GM12878 (cell line): ENCODE data around the gene STAT5A. TPM values are rescaled to one million over a fixed set of nuclear protein-coding genes. Genes with fewer than 3 reads are reported as not detected.

Experiments used
- ATAC-seq: fragments of 200-7000 bp; cut with Tn5 transposase; 3 replicates; pipeline ENCODE4 v1.9.1; 2020; ENCODE audit warnings: mild to moderate bottlenecking, moderate library complexity
- BruUV-seq: library from RNA; stranded (reverse); fragments of 400-500 nt; replicated peaks from 2 replicates; lab custom pipeline; 2021; lab: Mats Ljungman, UMichigan
- CTCF ChIA-PET: fragments of 300-600 bp; sonication (Branson Sonifier 250); formaldehyde crosslinking; extraction: SDS; loops from one replicate; lab custom pipeline; 2021; ENCODE audit warnings: inconsistent platforms; lab: Yijun Ruan, JAX
- POLR2A ChIA-PET: fragments of 350-600 bp; formaldehyde crosslinking; extraction: SDS; loops from one replicate; lab custom pipeline; 2021; ENCODE audit warnings: inconsistent platforms; lab: Charles Lee
- RAD21 ChIA-PET: fragments of 300-600 bp; sonication (Branson Sonifier 250); formaldehyde crosslinking; loops from one replicate; lab custom pipeline; 2023; ENCODE audit warnings: antibody characterized with exemption; ENCODE audit not compliant: unreplicated experiment; lab: Charles Lee
- SMC1A ChIA-PET: fragments of 300-600 bp; sonication (Branson Sonifier 250); formaldehyde crosslinking; loops from one replicate; lab custom pipeline; 2023; ENCODE audit not compliant: unreplicated experiment, uncharacterized antibody; lab: Charles Lee
- DNase-seq: peaks from one replicate; pipeline ENCODE4 v3.0.0-alpha.2; 2011; ENCODE audit warnings: low read depth, low spot score
- FAIRE-seq: peaks from 3 replicates; lab custom pipeline; 2011; peaks lifted over from hg19 to GRCh38; lab: Jason Lieb, UNC
- H2AFZ ChIP-seq: 2 replicates; pipeline ENCODE4 v1.6.0; 2011; ENCODE audit warnings: low read depth, low read length, control low read depth; ENCODE audit not compliant: control insufficient read depth
- H3K27ac ChIP-seq: 2 replicates; pipeline ENCODE4 v1.5.1; 2011; ENCODE audit warnings: control low read depth; ENCODE audit not compliant: control insufficient read depth, insufficient read depth
- H3K27me3 ChIP-seq, 2 experiments: replicated peaks in 1 of 2; 2 replicates each; pipeline versions ENCODE4 v1.6.0 to v1.6.1; 2011; ENCODE audit warnings: low read length in 1 of 2; ENCODE audit not compliant: control insufficient read depth in 2 of 2, insufficient read depth in 2 of 2
- H3K36me3 ChIP-seq, 2 experiments: 2 replicates each; pipeline ENCODE4 v1.5.1; 2011; ENCODE audit warnings: low read length in 1 of 2; ENCODE audit not compliant: control insufficient read depth in 2 of 2, insufficient read depth in 2 of 2
- H3K4me1 ChIP-seq: 2 replicates; pipeline ENCODE4 v1.6.1; 2011; ENCODE audit warnings: mild to moderate bottlenecking, low read length, moderate library complexity, mixed read lengths; ENCODE audit not compliant: control insufficient read depth, insufficient read depth
- H3K4me2 ChIP-seq: 2 replicates; pipeline ENCODE4 v1.6.0; 2011; ENCODE audit warnings: control low read depth; ENCODE audit not compliant: control insufficient read depth, insufficient read depth
- H3K4me3 ChIP-seq: fragments of 200-600 bp; sonication (generic); 2 replicates; pipeline ENCODE4 v1.5.1; 2016
- H3K79me2 ChIP-seq: 2 replicates; pipeline ENCODE4 v1.6.0; 2011; ENCODE audit warnings: low read length; ENCODE audit not compliant: control insufficient read depth, insufficient read depth
- H3K9ac ChIP-seq: 2 replicates; pipeline ENCODE4 v1.8.0; 2011; ENCODE audit warnings: low read length, control low read depth, mixed read lengths; ENCODE audit not compliant: control insufficient read depth, insufficient read depth
- H3K9me3 ChIP-seq: replicated peaks from 3 replicates; pipeline ENCODE4 v1.5.1; 2011; ENCODE audit warnings: mild to moderate bottlenecking, low read length; ENCODE audit not compliant: control insufficient read depth, insufficient read depth
- H4K20me1 ChIP-seq: 2 replicates; pipeline ENCODE4 v1.6.0; 2011; ENCODE audit not compliant: control insufficient read depth, insufficient read depth
- BCL3 ChIP-seq: IDR thresholded peaks from 2 replicates; pipeline ENCODE4 v1.6.1; 2011; ENCODE audit warnings: borderline replicate concordance, low read depth, mild to moderate bottlenecking, moderate library complexity, low read length; ENCODE audit not compliant: insufficient read depth, poor library complexity, severe bottlenecking
- BCLAF1 ChIP-seq: fragments of 450-650 bp; IDR thresholded peaks from 2 replicates; pipeline ENCODE4 v1.6.1; 2017; ENCODE audit warnings: antibody characterized with exemption, mild to moderate bottlenecking, moderate library complexity
- ETV6 ChIP-seq, 2 experiments: fragments of 450-650 bp in 1 of 2; IDR thresholded peaks in 1 of 2; conservative IDR thresholded peaks in 1 of 2; 2 replicates each; pipeline ENCODE4 v1.6.1; 2014; ENCODE audit warnings: antibody characterized with exemption in 1 of 2, borderline replicate concordance in 1 of 2, low read depth in 1 of 2, mild to moderate bottlenecking in 1 of 2, moderate library complexity in 1 of 2
- HDAC2 ChIP-seq: fragments of 200-600 bp; sonication (generic); IDR thresholded peaks from 2 replicates; pipeline ENCODE4 v1.6.1; 2017
- IRF3 ChIP-seq: fragments of 450-650 bp; IDR thresholded peaks from 2 replicates; pipeline ENCODE4 v1.6.1; 2014; ENCODE audit warnings: mild to moderate bottlenecking
- KDM1A ChIP-seq: fragments of 200-600 bp; sonication (generic); IDR thresholded peaks from 2 replicates; pipeline ENCODE4 v1.6.1; 2016; ENCODE audit warnings: borderline replicate concordance
- POU2F2 ChIP-seq: IDR thresholded peaks from 3 replicates; pipeline ENCODE4 v1.6.1; 2011; ENCODE audit warnings: low read depth, mild to moderate bottlenecking, low read length, borderline replicate concordance
- TCF7 ChIP-seq: IDR thresholded peaks from 2 replicates; pipeline ENCODE4 v1.6.1; 2014; ENCODE audit warnings: antibody characterized with exemption, borderline replicate concordance
- ZNF622 ChIP-seq: fragments of 450-650 bp; IDR thresholded peaks from 2 replicates; pipeline ENCODE4 v1.6.1; 2017; ENCODE audit warnings: mild to moderate bottlenecking, inconsistent platforms
- WGBS: methylation state at CpG from one replicate; pipeline ENCODE4 v1.1.6; 2016; ENCODE audit warnings: low lambda C conversion rate; ENCODE audit not compliant: insufficient replicate concordance, insufficient coverage; ENCODE audit errors: missing lambda C conversion rate; 5-methylcytosine and 5-hydroxymethylcytosine counted together
- in situ Hi-C: fragments of 300-500 bp; cut with MboI; formaldehyde crosslinking; loops from 9 replicates; pipeline ENCODE4 v1.14.3; 2018; ENCODE audit warnings: mixed read lengths
- intact Hi-C: fragments of 100-400 bp; cut with micrococcal nuclease; formaldehyde crosslinking; loops from one replicate; pipeline ENCODE4 v1.14.2; 2022; ENCODE audit not compliant: unreplicated experiment
- polyA plus RNA-seq, 11 experiments: library from polyadenylated mRNA; depleted of rRNA in 4 of 11; unstranded in 6 of 11; stranded (reverse) in 5 of 11; fragments of >200 nt; fragmentation: Nextera tagmentation in 4 of 11; fragmentation: Illumina TruSeq in 1 of 11; extraction: Ambion mirVana in 4 of 11; extraction: Trizol in 1 of 11; gene quantifications; 1 replicate in 1 of 11; 2 replicates in 10 of 11; pipeline versions ENCODE4 v1.2.1 to v1.2.3, GENCODE V29; 2011 to 2016; ENCODE audit warnings: inconsistent platforms in 2 of 11, missing spikeins in 2 of 11, low read depth in 1 of 11
- total RNA-seq, 4 experiments: library from RNA; depleted of rRNA in 3 of 4; stranded (reverse); fragments of >200 nt in 3 of 4; fragmentation: Illumina TruSeq in 1 of 4; extraction: Trizol in 1 of 4; gene quantifications; 2 replicates each; pipeline versions ENCODE4 v1.2.1 to v1.2.3, GENCODE V29; 2013 to 2021

Gene STAT5A
- total and polyA plus RNA-seq, 10 of the 15 experiments (the other 5 are each of a cell fraction or from before 2014, with no cell fraction given), result 14.8 to 86.4 (median 41.5) TPM

- ChIA-PET SMC1A (interaction anchor here (1.3 to 23.8 kb wide), 3 partner anchors 9 to 92 kb away, joined by 5 to 528 read pairs (median 7); partner anchors contain the start of gene STAT3), RAD21 (interaction anchor here (0.7 to 21.1 kb wide), 6 partner anchors 9 to 215 kb away, joined by 3 to 373 read pairs (median 4); no protein-coding TSS in a partner anchor), CTCF (interaction anchor here (0.6 to 22.1 kb wide), 9 partner anchors 9 to 132 kb away, joined by 3 to 732 read pairs (median 4); partner anchors contain the start of gene GHDC), POLR2A (interaction anchor here (0.7 to 1.7 kb wide), 4 partner anchors 69 to 288 kb away, joined by 4 to 7 read pairs (median 6); partner anchors contain the start of gene KAT2A)
- DNase-seq (no peak), FAIRE-seq (no peak), ATAC-seq (no peak)
- in situ Hi-C loops, result no loop called here
- no peak overlapping the region for H2AFZ ChIP-seq
- peaks cover 43% of the 10 kb centered on the region for H3K4me1 ChIP-seq
- BruUV-seq, result no TSS peak
- no peaks in the 10 kb centered on the region for H4K20me1 ChIP-seq
- peaks cover 14 to 25% of the 10 kb centered on the region in 2 experiments; a peak in 3 of 4 replicates for H3K36me3 ChIP-seq
- TF ChIP-seq ETV6 (conservative IDR thresholded peaks at IDR 0.05 in 1 of 2, IDR thresholded peaks at IDR 0.05 in 1 of 2; ENCODE audit: borderline replicate concordance in 1 of 2, low read depth in 1 of 2) (no peak), HDAC2 (no peak), POU2F2 (no peak), BCLAF1 (no peak), KDM1A (no peak), TCF7 (no peak), BCL3 (no peak), ZNF622 (no peak), IRF3 (no peak)
- H3K27me3 ChIP-seq, result no peaks in the 10 kb centered on the region
- H3K4me2 ChIP-seq, result no peak overlapping the region
- intact Hi-C loops, result loop anchor here (2.0 kb wide), 1 partner anchor 93 kb away; no protein-coding TSS in a partner anchor
- no peak overlapping the region for H3K4me3 ChIP-seq
- H3K9me3 ChIP-seq, result no peaks in the 10 kb centered on the region
- no peak overlapping the region for H3K27ac ChIP-seq
- no peaks in the 10 kb centered on the region for H3K79me2 ChIP-seq
- WGBS, result 85% methylated on average over 4 of the region's 4 CpGs
- H3K9ac ChIP-seq, result no peak overlapping the region
Observed at GRCh38 chr17:42313389-42313772, 25.1 kb downstream of the STAT5A start.
